H1 (cell line): ENCODE results near the gene AP5Z1. TPM values are rescaled to one million over a fixed set of nuclear protein-coding genes. Genes with fewer than 3 reads are reported as not detected.

Experiments used
- CTCF ChIA-PET: fragments of 300-600 bp; sonication (Branson Sonifier 250); formaldehyde crosslinking; loops from one replicate; lab custom pipeline; 2021; ENCODE audit not compliant: partially characterized antibody; lab: Charles Lee
- POLR2A ChIA-PET: fragments of 300-600 bp; sonication (Branson Sonifier 250); formaldehyde crosslinking; loops from one replicate; lab custom pipeline; 2021; ENCODE audit warnings: inconsistent platforms; ENCODE audit not compliant: partially characterized antibody; lab: Charles Lee
- DNase-seq, 2 experiments: peaks; one replicate each; pipeline versions ENCODE4 v3.0.0 to v3.0.0-alpha.2; 2010 to 2022; ENCODE audit warnings: low spot score in 2 of 2, low read depth in 1 of 2, mixed read lengths in 1 of 2
- FAIRE-seq: peaks from 2 replicates; lab custom pipeline; 2011; peaks lifted over from hg19 to GRCh38; lab: Jason Lieb, UNC
- H2AFZ ChIP-seq: 2 replicates; pipeline ENCODE4 v1.8.1; 2012; ENCODE audit warnings: low read length, inconsistent platforms
- H2AK5ac ChIP-seq: 2 replicates; pipeline ENCODE4 v1.6.1; 2013; ENCODE audit warnings: low read depth, low read length
- H2BK120ac ChIP-seq: replicated peaks from 2 replicates; pipeline ENCODE3; 2013; ENCODE audit warnings: low read depth, low read length, inconsistent platforms
- H2BK12ac ChIP-seq: 2 replicates; pipeline ENCODE4 v1.6.1; 2013; ENCODE audit warnings: low read depth, low read length
- H2BK15ac ChIP-seq: 2 replicates; pipeline ENCODE4 v1.6.1; 2013; ENCODE audit warnings: low read length
- H2BK20ac ChIP-seq: 2 replicates; pipeline ENCODE4 v1.6.1; 2013; ENCODE audit warnings: low read length
- H2BK5ac ChIP-seq: 2 replicates; pipeline ENCODE4 v1.6.1; 2013; ENCODE audit warnings: low read depth, low read length
- H3K14ac ChIP-seq: 2 replicates; pipeline ENCODE4 v1.6.1; 2013; ENCODE audit warnings: inconsistent platforms; ENCODE audit not compliant: insufficient read length
- H3K18ac ChIP-seq: 2 replicates; pipeline ENCODE4 v1.6.1; 2013; ENCODE audit warnings: low read length; ENCODE audit errors: extremely low read depth
- H3K23ac ChIP-seq: 2 replicates; pipeline ENCODE4 v1.6.1; 2013; ENCODE audit warnings: inconsistent platforms; ENCODE audit not compliant: insufficient read length
- H3K23me2 ChIP-seq: 2 replicates; pipeline ENCODE4 v1.6.1; 2013; ENCODE audit warnings: low read depth, low read length
- H3K27ac ChIP-seq: 2 replicates; pipeline ENCODE4 v1.6.1; 2011; ENCODE audit warnings: low read depth, low read length, inconsistent platforms
- H3K27me3 ChIP-seq, 4 experiments: replicated peaks in 1 of 4; 1 replicate in 1 of 4; 2 replicates in 3 of 4; pipeline versions ENCODE4 v1.6.1 to v1.8.1; 2011 to 2013; ENCODE audit warnings: low read length in 3 of 4, mild to moderate bottlenecking in 3 of 4, inconsistent platforms in 2 of 4, mixed read lengths in 2 of 4, moderate library complexity in 1 of 4; ENCODE audit not compliant: control insufficient read depth in 3 of 4, insufficient read depth in 3 of 4; ENCODE audit errors: extremely low read depth in 1 of 4
- H3K36me3 ChIP-seq, 4 experiments: 2 replicates each; pipeline versions ENCODE4 v1.6.1 to v1.8.1; 2011 to 2013; ENCODE audit warnings: mild to moderate bottlenecking in 4 of 4, low read length in 3 of 4, moderate library complexity in 2 of 4, control low read depth in 1 of 4, inconsistent platforms in 1 of 4; ENCODE audit not compliant: insufficient read depth in 4 of 4, control insufficient read depth in 2 of 4
- H3K4ac ChIP-seq: replicated peaks from 2 replicates; pipeline ENCODE3; 2013; ENCODE audit warnings: low read length, low read depth, mixed read lengths, inconsistent platforms; ENCODE audit not compliant: insufficient read length
- H3K4me1 ChIP-seq, 4 experiments: replicated peaks in 1 of 4; 1 replicate in 1 of 4; 2 replicates in 3 of 4; pipeline versions ENCODE4 v1.6.1 to v1.8.1; 2011 to 2013; ENCODE audit warnings: low read length in 3 of 4, inconsistent platforms in 2 of 4, mixed read lengths in 1 of 4; ENCODE audit not compliant: insufficient read depth in 4 of 4, control insufficient read depth in 3 of 4
- H3K4me2 ChIP-seq, 2 experiments: 2 replicates each; pipeline versions ENCODE4 v1.6.1 to v1.8.1; 2011 to 2013; ENCODE audit warnings: low read depth in 2 of 2, low read length in 2 of 2, control low read depth in 1 of 2, inconsistent platforms in 1 of 2, mild to moderate bottlenecking in 1 of 2; ENCODE audit not compliant: insufficient read depth in 1 of 2
- H3K4me3 ChIP-seq, 4 experiments: fragments of 200-600, 300-600 bp in 1 of 4; sonication (generic), shearing (Covaris generic), sonication (Bioruptor Twin) in 1 of 4; 2 replicates each; pipeline versions ENCODE4 v1.5.1 to v1.8.1; 2011 to 2016; ENCODE audit warnings: low read length in 4 of 4, low read depth in 3 of 4, control low read depth in 2 of 4, inconsistent platforms in 2 of 4, mild to moderate bottlenecking in 2 of 4, mixed read lengths in 1 of 4, moderate library complexity in 1 of 4; ENCODE audit not compliant: insufficient read depth in 2 of 4; ENCODE audit errors: extremely low read depth in 1 of 4
- H3K56ac ChIP-seq: replicated peaks from 2 replicates; pipeline ENCODE3; 2013; ENCODE audit warnings: low read depth, mild to moderate bottlenecking, mixed read lengths, low read length, inconsistent platforms; ENCODE audit not compliant: insufficient read length
- H3K79me1 ChIP-seq: 2 replicates; pipeline ENCODE4 v1.6.1; 2013; ENCODE audit warnings: low read depth, low read length, control low read depth
- H3K79me2 ChIP-seq, 2 experiments: 2 replicates each; pipeline versions ENCODE4 v1.6.1 to v1.8.1; 2012 to 2013; ENCODE audit warnings: low read length in 2 of 2, mild to moderate bottlenecking in 2 of 2, inconsistent platforms in 1 of 2; ENCODE audit not compliant: insufficient read depth in 2 of 2, control insufficient read depth in 1 of 2
- H3K9ac ChIP-seq, 4 experiments: replicated peaks in 1 of 4; 1 replicate in 1 of 4; 2 replicates in 3 of 4; pipeline versions ENCODE4 v1.6.1 to v1.8.1; 2011 to 2013; ENCODE audit warnings: low read depth in 3 of 4, low read length in 3 of 4, control low read depth in 2 of 4, mild to moderate bottlenecking in 2 of 4, moderate library complexity in 2 of 4, inconsistent platforms in 1 of 4; ENCODE audit errors: extremely low read depth in 1 of 4
- H3K9me3 ChIP-seq, 2 experiments: 2 replicates each; pipeline versions ENCODE4 v1.6.1 to v1.8.1; 2012 to 2013; ENCODE audit warnings: mild to moderate bottlenecking in 2 of 2, moderate library complexity in 2 of 2, control low read depth in 1 of 2, inconsistent platforms in 1 of 2, low read depth in 1 of 2, low read length in 1 of 2, mixed read lengths in 1 of 2; ENCODE audit not compliant: insufficient read depth in 2 of 2
- H4K20me1 ChIP-seq, 2 experiments: replicated peaks in 1 of 2; 2 replicates each; pipeline versions ENCODE3 to v1.8.1; 2011 to 2013; ENCODE audit warnings: inconsistent platforms in 2 of 2, low read length in 2 of 2, mild to moderate bottlenecking in 1 of 2; ENCODE audit not compliant: insufficient read depth in 2 of 2, control insufficient read depth in 1 of 2
- H4K5ac ChIP-seq: 2 replicates; pipeline ENCODE4 v1.6.1; 2013; ENCODE audit warnings: low read length, low read depth, mixed read lengths, inconsistent platforms; ENCODE audit not compliant: insufficient read length
- H4K8ac ChIP-seq: 2 replicates; pipeline ENCODE4 v1.8.0; 2013; ENCODE audit warnings: mild to moderate bottlenecking, moderate library complexity, low read length, inconsistent platforms; ENCODE audit not compliant: insufficient read depth; ENCODE audit errors: extremely low read depth
- H4K91ac ChIP-seq: replicated peaks from 2 replicates; pipeline ENCODE3; 2013; ENCODE audit warnings: low read length, mixed read lengths, inconsistent platforms; ENCODE audit not compliant: insufficient read length
- CHD1 ChIP-seq: IDR thresholded peaks from 2 replicates; pipeline ENCODE4 v1.6.1; 2012; ENCODE audit warnings: low read depth, low read length, improper control_type of control experiment
- CTCF ChIP-seq, 3 experiments: IDR thresholded peaks; 1 replicate in 2 of 3; 2 replicates in 1 of 3; pipeline versions ENCODE4 v1.5.1 to v1.6.1; 2011; ENCODE audit warnings: low read length in 3 of 3, mild to moderate bottlenecking in 3 of 3, inconsistent platforms in 2 of 3, low read depth in 1 of 3, moderate library complexity in 1 of 3; ENCODE audit not compliant: insufficient read depth in 1 of 3; ENCODE audit errors: control extremely low read depth in 1 of 3
- KDM5A ChIP-seq: fragments of 200-600 bp; IDR thresholded peaks from 2 replicates; pipeline ENCODE4 v1.7.1; 2012; ENCODE audit warnings: mild to moderate bottlenecking, low read length, inconsistent platforms, mixed read lengths
- MAX ChIP-seq: IDR thresholded peaks from 2 replicates; pipeline ENCODE4 v1.6.1; 2012; ENCODE audit warnings: inconsistent platforms
- NANOG ChIP-seq: IDR thresholded peaks from 2 replicates; pipeline ENCODE4 v1.6.1; 2011; ENCODE audit warnings: low read length, low read depth, mild to moderate bottlenecking, inconsistent platforms; ENCODE audit not compliant: insufficient read depth, poor library complexity, severe bottlenecking
- POLR2A ChIP-seq, 2 experiments: IDR thresholded peaks; 1 replicate in 1 of 2; 2 replicates in 1 of 2; pipeline ENCODE4 v1.6.1; 2011; ENCODE audit warnings: low read depth in 2 of 2, low read length in 2 of 2, mild to moderate bottlenecking in 2 of 2; ENCODE audit errors: control extremely low read depth in 1 of 2
- RNF2 ChIP-seq: fragments of 200-900, 300-1000 bp; sonication (generic); IDR thresholded peaks from 2 replicates; pipeline ENCODE4 v1.7.1; 2016; ENCODE audit warnings: borderline replicate concordance, low read depth, mild to moderate bottlenecking, antibody characterized with exemption, low read length; ENCODE audit not compliant: poor library complexity, severe bottlenecking; ENCODE audit errors: missing control alignments
- SIRT6 ChIP-seq: IDR thresholded peaks from one replicate; pipeline ENCODE4 v1.7.1; 2012; ENCODE audit warnings: low read length, inconsistent platforms
- SUZ12 ChIP-seq: fragments of 200-600 bp; sonication (generic); IDR thresholded peaks from 2 replicates; pipeline ENCODE4 v1.6.1; 2012; ENCODE audit warnings: mild to moderate bottlenecking, inconsistent platforms, low read length, moderate library complexity, mixed read lengths
- TEAD4 ChIP-seq: IDR thresholded peaks from 2 replicates; pipeline ENCODE4 v1.6.1; 2012; ENCODE audit warnings: low read depth, low read length, inconsistent platforms, mixed read lengths
- YY1 ChIP-seq: IDR thresholded peaks from 2 replicates; pipeline ENCODE4 v1.6.1; 2011; ENCODE audit warnings: low read depth, mild to moderate bottlenecking, low read length
- WGBS, 2 experiments: shearing (Covaris generic) in 1 of 2; methylation state at CpG; one replicate each; pipeline versions ENCODE4 v1.1.6 to v1.1.7; 2013 to 2015; ENCODE audit warnings: low lambda C conversion rate in 2 of 2, mixed read lengths in 2 of 2, inconsistent platforms in 1 of 2, low coverage in 1 of 2, missing lambda C conversion rate in 1 of 2; ENCODE audit not compliant: insufficient replicate concordance in 2 of 2, insufficient coverage in 1 of 2, insufficient read length in 1 of 2; ENCODE audit errors: extremely low coverage in 1 of 2, missing lambda C conversion rate in 1 of 2; 5-methylcytosine and 5-hydroxymethylcytosine counted together
- polyA plus RNA-seq, 7 experiments: library from polyadenylated mRNA; depleted of rRNA in 3 of 7; stranded (reverse) in 5 of 7; unstranded in 2 of 7; fragments of >200 nt in 5 of 7; fragments of 200-250 nt in 2 of 7; gene quantifications; 1 replicate in 5 of 7; 2 replicates in 1 of 7; 4 replicates in 1 of 7; pipeline versions ENCODE4 v1.2.1 to v1.2.3, GENCODE V29; 2011 to 2013; ENCODE audit warnings: missing spikeins in 2 of 7, mixed read lengths in 2 of 7
- total RNA-seq: library from RNA; stranded (reverse); fragmentation: NEBNext Ultra II Directional; extraction: Animal tissue kit (Norgen Biotek cat#: 25700); gene quantifications from 2 replicates; pipeline ENCODE4 v1.2.1, GENCODE V29; 2021

AP5Z1 gene
- total and polyA plus RNA-seq, 2 of the 8 experiments (the other 6 are each of a cell fraction or from before 2014, with no cell fraction given) = 24.0 to 24.7 TPM

- H3K79me2 ChIP-seq = no peaks in the 10 kb centered on the region
- no peak overlapping the region for H3K4me2 ChIP-seq
- FAIRE-seq (no peak), DNase-seq (no peak)
- H2BK5ac ChIP-seq = no peak overlapping the region
- no peak overlapping the region for H2BK15ac ChIP-seq
- H3K9me3 ChIP-seq = no peaks in the 10 kb centered on the region
- H3K56ac ChIP-seq = no peak overlapping the region
- ChIA-PET POLR2A (no interaction called here), CTCF (no interaction called here)
- H2BK20ac ChIP-seq = no peak overlapping the region
- H3K23me2 ChIP-seq = no peaks in the 10 kb centered on the region
- H3K4me3 ChIP-seq = no peak overlapping the region
- H3K36me3 ChIP-seq = no peaks in the 10 kb centered on the region
- H4K5ac ChIP-seq = no peak overlapping the region
- H4K8ac ChIP-seq = no peak overlapping the region
- H3K79me1 ChIP-seq = peaks cover 4% of the 10 kb centered on the region; the same call in 1 of the 2 replicates
- H2BK12ac ChIP-seq = no peak overlapping the region
- H3K23ac ChIP-seq = no peak overlapping the region
- 94% methylated on average over 18 of the region's 23 CpGs; no CpG with 5 or more reads in 1 of the 2 experiments for WGBS, 2 experiments
- no peak overlapping the region for H2AFZ ChIP-seq
- H2BK120ac ChIP-seq = no peak overlapping the region
- no peak overlapping the region for H3K14ac ChIP-seq
- H4K91ac ChIP-seq = no peak overlapping the region
- H3K27ac ChIP-seq = no peak overlapping the region
- H3K4ac ChIP-seq = no peak overlapping the region
- peaks cover 4 to 12% (median 8%) of the 10 kb centered on the region in 4 experiments for H3K4me1 ChIP-seq
- H4K20me1 ChIP-seq = peaks cover 11 to 25% of the 10 kb centered on the region in 2 experiments
- no peak overlapping the region for H2AK5ac ChIP-seq
- peaks cover 3 to 58% (median 41%) of the 10 kb centered on the region in 4 experiments for H3K27me3 ChIP-seq
- no peak overlapping the region for H3K18ac ChIP-seq
- no peak overlapping the region for H3K9ac ChIP-seq
- TF ChIP-seq KDM5A = no peak
- no peak for TF ChIP-seq MAX
- TF ChIP-seq TEAD4 = no peak
- TF ChIP-seq SIRT6 = no peak
- no peak for TF ChIP-seq RNF2
- no peak for TF ChIP-seq NANOG
- no peak for TF ChIP-seq CHD1
- no peak for TF ChIP-seq SUZ12
- TF ChIP-seq POLR2A (IDR thresholded peaks at IDR 0.05; ENCODE audit: control extremely low read depth in 1 of 2, low read depth in 2 of 2, low read length in 2 of 2) = no peak
- no peak for TF ChIP-seq YY1
- TF ChIP-seq CTCF (IDR thresholded peaks at IDR 0.05; ENCODE audit: control extremely low read depth in 1 of 3, insufficient read depth in 1 of 3, low read depth in 1 of 3, low read length in 3 of 3) = no peak
Observed at GRCh38 chr7:4742051-4742573, 33.3 kb upstream of the AP5Z1 start.
